GM23338 (cell line): Measurements from ENCODE around the gene RAET1G.

Source experiments
- CREB1 ChIP-seq: fragments of 250-450 bp; sonication (Bioruptor Pico); IDR thresholded peaks from 2 replicates; pipeline ENCODE4 v1.5.0; 2020; ENCODE audit warnings: low read depth, mild to moderate bottlenecking, moderate library complexity
- EZH2 ChIP-seq: fragments of 200-600 bp; sonication (generic); IDR thresholded peaks from one replicate; pipeline ENCODE4 v1.8.0; 2017; ENCODE audit warnings: antibody characterized with exemption, mild to moderate bottlenecking, low read depth; ENCODE audit not compliant: unreplicated experiment
- EZH2phosphoT487 ChIP-seq: fragments of 200-600 bp; sonication (generic); IDR thresholded peaks from one replicate; pipeline ENCODE4 v1.8.1; 2018; ENCODE audit warnings: antibody characterized with exemption; ENCODE audit not compliant: unreplicated experiment
- NANOG ChIP-seq: IDR thresholded peaks from 2 replicates; pipeline ENCODE4 v1.6.1; 2016; ENCODE audit warnings: antibody characterized with exemption, borderline replicate concordance
- POLR2AphosphoS5 ChIP-seq: IDR thresholded peaks from 2 replicates; pipeline ENCODE4 v1.6.1; 2016; ENCODE audit warnings: antibody characterized with exemption, low read depth
- ZNF114 ChIP-seq: fragments of 250-450 bp; sonication (Bioruptor Pico); IDR thresholded peaks from 2 replicates; pipeline ENCODE4 v1.5.0; 2020; ENCODE audit warnings: mild to moderate bottlenecking, moderate library complexity
- TF ChIP-seq, protein P1 (sequence below), 2 experiments: fragments of 200-600 bp in 1 of 2; sonication (generic) in 1 of 2; conservative IDR thresholded peaks; 2 replicates each; pipeline versions ENCODE4 v1.5.1 to v1.6.1; 2016 to 2017; ENCODE audit warnings: antibody characterized with exemption in 2 of 2, low read depth in 2 of 2, mild to moderate bottlenecking in 2 of 2, moderate library complexity in 1 of 2
- TF ChIP-seq, protein P2 (sequence below): IDR thresholded peaks from 2 replicates; pipeline ENCODE4 v1.6.1; 2016; ENCODE audit warnings: antibody characterized with exemption
- TF ChIP-seq, protein P3 (sequence below): IDR thresholded peaks from one replicate; pipeline ENCODE4 v1.6.1; 2018; ENCODE audit warnings: antibody characterized with exemption; ENCODE audit not compliant: unreplicated experiment

DNA sequence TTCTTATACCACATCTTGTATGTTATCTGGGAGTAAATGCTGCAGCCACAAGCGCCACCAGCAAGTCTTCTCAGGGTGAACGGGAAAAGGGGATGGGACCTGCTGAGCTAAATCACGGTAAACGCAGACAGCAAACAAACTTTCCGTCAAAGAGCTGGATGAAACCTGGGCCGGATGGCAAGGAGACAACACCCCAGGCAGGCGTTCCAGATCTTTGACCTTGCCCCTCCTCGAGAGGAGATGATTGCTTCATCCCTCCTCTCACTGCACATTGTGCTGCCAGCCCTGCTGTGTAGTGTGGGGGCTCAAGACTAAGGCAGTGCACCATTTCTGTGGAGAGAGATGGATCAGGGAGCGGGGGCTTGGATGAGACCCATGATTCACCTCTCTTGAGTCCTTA lies 34.8 kb downstream of the RAET1G start:
- TF ChIP-seq, protein P1, sequence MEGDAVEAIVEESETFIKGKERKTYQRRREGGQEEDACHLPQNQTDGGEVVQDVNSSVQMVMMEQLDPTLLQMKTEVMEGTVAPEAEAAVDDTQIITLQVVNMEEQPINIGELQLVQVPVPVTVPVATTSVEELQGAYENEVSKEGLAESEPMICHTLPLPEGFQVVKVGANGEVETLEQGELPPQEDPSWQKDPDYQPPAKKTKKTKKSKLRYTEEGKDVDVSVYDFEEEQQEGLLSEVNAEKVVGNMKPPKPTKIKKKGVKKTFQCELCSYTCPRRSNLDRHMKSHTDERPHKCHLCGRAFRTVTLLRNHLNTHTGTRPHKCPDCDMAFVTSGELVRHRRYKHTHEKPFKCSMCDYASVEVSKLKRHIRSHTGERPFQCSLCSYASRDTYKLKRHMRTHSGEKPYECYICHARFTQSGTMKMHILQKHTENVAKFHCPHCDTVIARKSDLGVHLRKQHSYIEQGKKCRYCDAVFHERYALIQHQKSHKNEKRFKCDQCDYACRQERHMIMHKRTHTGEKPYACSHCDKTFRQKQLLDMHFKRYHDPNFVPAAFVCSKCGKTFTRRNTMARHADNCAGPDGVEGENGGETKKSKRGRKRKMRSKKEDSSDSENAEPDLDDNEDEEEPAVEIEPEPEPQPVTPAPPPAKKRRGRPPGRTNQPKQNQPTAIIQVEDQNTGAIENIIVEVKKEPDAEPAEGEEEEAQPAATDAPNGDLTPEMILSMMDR (conservative IDR thresholded peaks at IDR 0.05; ENCODE audit: low read depth in 2 of 2) = no peak
- TF ChIP-seq, protein P2, sequence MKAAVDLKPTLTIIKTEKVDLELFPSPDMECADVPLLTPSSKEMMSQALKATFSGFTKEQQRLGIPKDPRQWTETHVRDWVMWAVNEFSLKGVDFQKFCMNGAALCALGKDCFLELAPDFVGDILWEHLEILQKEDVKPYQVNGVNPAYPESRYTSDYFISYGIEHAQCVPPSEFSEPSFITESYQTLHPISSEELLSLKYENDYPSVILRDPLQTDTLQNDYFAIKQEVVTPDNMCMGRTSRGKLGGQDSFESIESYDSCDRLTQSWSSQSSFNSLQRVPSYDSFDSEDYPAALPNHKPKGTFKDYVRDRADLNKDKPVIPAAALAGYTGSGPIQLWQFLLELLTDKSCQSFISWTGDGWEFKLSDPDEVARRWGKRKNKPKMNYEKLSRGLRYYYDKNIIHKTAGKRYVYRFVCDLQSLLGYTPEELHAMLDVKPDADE = no peak
- no peak for TF ChIP-seq CREB1 (CRISPR knock-in tag)
- no peak for TF ChIP-seq ZNF114 (CRISPR knock-in tag)
- TF ChIP-seq EZH2phosphoT487 = no peak
- TF ChIP-seq EZH2 = no peak
- no peak for TF ChIP-seq POLR2AphosphoS5
- no peak for TF ChIP-seq NANOG
- TF ChIP-seq, protein P3, sequence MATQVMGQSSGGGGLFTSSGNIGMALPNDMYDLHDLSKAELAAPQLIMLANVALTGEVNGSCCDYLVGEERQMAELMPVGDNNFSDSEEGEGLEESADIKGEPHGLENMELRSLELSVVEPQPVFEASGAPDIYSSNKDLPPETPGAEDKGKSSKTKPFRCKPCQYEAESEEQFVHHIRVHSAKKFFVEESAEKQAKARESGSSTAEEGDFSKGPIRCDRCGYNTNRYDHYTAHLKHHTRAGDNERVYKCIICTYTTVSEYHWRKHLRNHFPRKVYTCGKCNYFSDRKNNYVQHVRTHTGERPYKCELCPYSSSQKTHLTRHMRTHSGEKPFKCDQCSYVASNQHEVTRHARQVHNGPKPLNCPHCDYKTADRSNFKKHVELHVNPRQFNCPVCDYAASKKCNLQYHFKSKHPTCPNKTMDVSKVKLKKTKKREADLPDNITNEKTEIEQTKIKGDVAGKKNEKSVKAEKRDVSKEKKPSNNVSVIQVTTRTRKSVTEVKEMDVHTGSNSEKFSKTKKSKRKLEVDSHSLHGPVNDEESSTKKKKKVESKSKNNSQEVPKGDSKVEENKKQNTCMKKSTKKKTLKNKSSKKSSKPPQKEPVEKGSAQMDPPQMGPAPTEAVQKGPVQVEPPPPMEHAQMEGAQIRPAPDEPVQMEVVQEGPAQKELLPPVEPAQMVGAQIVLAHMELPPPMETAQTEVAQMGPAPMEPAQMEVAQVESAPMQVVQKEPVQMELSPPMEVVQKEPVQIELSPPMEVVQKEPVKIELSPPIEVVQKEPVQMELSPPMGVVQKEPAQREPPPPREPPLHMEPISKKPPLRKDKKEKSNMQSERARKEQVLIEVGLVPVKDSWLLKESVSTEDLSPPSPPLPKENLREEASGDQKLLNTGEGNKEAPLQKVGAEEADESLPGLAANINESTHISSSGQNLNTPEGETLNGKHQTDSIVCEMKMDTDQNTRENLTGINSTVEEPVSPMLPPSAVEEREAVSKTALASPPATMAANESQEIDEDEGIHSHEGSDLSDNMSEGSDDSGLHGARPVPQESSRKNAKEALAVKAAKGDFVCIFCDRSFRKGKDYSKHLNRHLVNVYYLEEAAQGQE = no peak
